GM12892 (cell line): ENCODE measurements around the gene MAP2K5.

Experiments used
- DNase-seq: peaks from one replicate; pipeline ENCODE4 v3.0.0; 2011; ENCODE audit not compliant: insufficient read length
- FAIRE-seq: peaks from 2 replicates; lab custom pipeline; 2011; peaks lifted over from hg19 to GRCh38; lab: Jason Lieb, UNC
- POLR2A ChIP-seq: IDR thresholded peaks from 2 replicates; pipeline ENCODE4 v1.6.1; 2011; ENCODE audit warnings: low read depth, low read length, control low read depth
- POLR2AphosphoS5 ChIP-seq: IDR thresholded peaks from 2 replicates; pipeline ENCODE4 v1.6.1; 2011; ENCODE audit warnings: low read depth, low read length, control low read depth
- TAF1 ChIP-seq: IDR thresholded peaks from 2 replicates; pipeline ENCODE4 v1.6.1; 2011; ENCODE audit warnings: low read depth, mild to moderate bottlenecking, control low read depth, low read length, borderline replicate concordance

Gene MAP2K5

DNA sequence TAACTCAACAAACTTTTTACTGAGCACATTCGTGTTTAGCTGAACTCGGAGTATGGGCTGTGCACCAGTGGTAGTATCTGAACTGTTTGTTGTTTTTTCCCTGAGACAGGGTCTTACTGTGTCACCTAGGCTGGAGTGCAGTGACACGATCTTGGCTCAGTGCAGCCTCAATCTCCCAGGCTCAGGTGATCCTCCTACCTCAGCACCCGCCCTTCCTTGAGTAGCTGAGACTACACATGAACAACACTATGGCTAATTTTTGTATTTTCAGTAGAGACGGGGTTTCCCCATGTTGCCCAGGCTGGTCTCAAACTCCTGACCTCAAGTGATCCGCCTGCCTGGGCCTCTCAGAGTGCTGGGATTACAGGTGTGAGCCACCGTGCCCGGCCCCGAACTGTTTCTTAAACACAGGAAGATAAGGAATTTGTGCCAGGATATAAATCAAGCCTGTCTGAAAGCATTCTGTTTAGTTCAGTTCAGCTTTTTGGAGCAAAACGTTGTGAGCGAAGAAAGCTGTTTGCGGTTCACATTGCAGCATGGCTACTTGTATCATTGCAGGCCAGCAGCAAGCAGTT, 242.4 kb downstream of the MAP2K5 start:
- TF ChIP-seq TAF1, result no peak
- no peak for TF ChIP-seq POLR2AphosphoS5
- no peak for TF ChIP-seq POLR2A
- peak; percentile 71 for FAIRE-seq
- DNase-seq, result no peak

DNA sequence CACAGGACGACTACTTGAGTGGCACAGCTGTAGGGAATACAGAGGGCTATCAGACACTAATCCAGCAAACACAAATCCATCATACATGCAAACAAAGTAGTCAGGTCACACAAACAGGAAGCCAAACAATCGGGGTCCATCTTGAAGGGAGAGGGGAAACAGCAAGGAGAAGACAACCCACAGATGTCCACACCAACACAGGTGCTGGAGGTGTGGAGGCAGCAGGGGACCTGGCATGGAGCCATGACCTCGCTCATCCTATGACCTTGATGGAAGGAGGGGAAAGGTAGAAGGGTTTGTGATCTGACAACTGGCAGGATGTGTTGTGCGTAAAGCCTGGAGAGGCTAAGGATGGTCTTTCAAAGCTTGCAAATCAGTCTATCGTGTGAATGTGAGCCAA, 242.9 kb downstream of the MAP2K5 start:
- DNase-seq, result no peak
- TF ChIP-seq TAF1, result no peak
- TF ChIP-seq POLR2A, result no peak
- TF ChIP-seq POLR2AphosphoS5, result no peak
- peak; percentile 38 for FAIRE-seq

- no peak for FAIRE-seq
- TF ChIP-seq POLR2AphosphoS5 (no peak), POLR2A (no peak), TAF1 (no peak)
- no peak for DNase-seq
Observed at GRCh38 chr15:67786646-67787045, 244.1 kb downstream of the MAP2K5 start.

GRCh38 chr15:67788986-67789385, 246.5 kb downstream of the MAP2K5 start:
- DNase-seq (no peak), FAIRE-seq (no peak)
- no peak for TF ChIP-seq POLR2AphosphoS5
- no peak for TF ChIP-seq POLR2A
- TF ChIP-seq TAF1, result no peak

DNA sequence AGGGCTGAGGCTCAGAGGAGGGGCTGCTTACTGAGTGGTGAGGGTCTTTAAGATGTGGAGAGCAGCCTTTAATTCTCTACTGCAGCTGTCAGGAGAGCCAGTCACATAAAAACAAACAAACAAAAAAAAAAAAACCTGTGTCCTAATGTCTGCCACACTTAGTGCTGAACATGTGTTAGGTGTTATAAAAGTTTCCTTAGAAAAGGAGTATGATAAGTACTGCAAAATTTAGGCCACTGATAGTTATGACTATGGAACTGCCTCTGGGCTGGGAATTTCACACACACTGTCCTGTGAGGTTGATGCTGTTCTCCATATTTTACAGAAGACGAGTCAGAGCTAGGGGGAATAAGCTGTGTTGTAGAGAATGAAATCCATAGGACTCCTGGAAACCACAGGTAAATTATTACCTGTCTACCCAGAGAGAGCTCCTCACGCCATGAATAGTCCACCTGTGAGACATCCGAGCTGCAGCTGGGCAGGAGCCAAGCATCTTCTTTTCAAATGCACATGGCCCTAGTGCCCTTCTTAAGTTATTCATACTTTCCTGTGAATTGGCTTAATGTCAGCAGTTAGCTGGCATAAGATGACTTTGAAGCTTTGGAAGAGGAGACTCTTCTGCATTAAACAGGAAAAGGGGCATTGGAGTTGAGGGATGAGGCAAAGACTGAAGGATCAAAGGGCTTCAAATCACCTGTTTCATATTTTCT, 248.3 kb downstream of the MAP2K5 start:
- FAIRE-seq, result no peak

DNA sequence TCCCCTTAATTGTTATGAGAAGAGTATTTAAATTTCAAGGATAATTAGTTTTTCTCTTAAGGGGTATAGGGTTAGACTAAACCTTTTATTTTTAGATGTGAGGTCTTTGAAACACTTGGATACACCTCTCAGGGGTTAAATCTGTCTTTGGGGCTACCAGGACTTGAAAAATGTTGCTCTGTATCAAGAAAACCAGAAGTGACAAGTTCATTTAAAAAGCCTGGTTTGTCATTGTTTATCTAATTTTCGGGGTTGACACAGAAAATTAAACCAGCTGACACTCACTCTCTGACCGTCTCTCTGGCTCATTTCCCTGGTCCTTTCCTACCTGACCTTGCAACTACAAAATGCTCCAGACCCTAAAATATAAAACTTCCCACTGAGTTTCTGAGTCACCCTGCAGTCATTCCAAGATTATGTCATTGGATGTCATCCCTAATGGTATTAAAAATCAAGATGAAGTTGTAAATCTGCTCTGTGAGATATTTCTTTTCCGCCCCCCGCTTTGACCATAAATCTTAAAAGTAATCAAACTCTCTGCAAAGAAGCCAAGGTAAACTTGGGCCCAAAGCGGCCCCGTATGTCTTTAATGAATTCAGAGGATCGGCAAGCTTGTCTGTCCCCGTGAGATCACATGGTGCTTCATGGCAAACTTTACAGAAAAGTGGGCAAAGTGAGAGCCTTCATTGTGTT, 249.9 kb downstream of the MAP2K5 start:
- TF ChIP-seq POLR2A, result no peak
- TF ChIP-seq TAF1, result no peak
- no peak for TF ChIP-seq POLR2AphosphoS5
- FAIRE-seq (no peak), DNase-seq (no peak)

More for the DNA sequence above, 248.3 kb downstream of the MAP2K5 start:
- no peak for DNase-seq
- TF ChIP-seq TAF1 (no peak), POLR2AphosphoS5 (no peak), POLR2A (no peak)

- FAIRE-seq (peak; percentile 24), DNase-seq (no peak)
- TF ChIP-seq POLR2A (no peak), POLR2AphosphoS5 (no peak), TAF1 (no peak)
Observed at GRCh38 chr15:67794832-67795574, 252.5 kb downstream of the MAP2K5 start.

- FAIRE-seq, result no peak
- no peak for DNase-seq
- TF ChIP-seq POLR2AphosphoS5, result no peak
- TF ChIP-seq TAF1, result no peak
- TF ChIP-seq POLR2A, result no peak
Observed at GRCh38 chr15:67796196-67797127, 254.0 kb downstream of the MAP2K5 start.

- FAIRE-seq (no peak), DNase-seq (no peak)
- TF ChIP-seq POLR2AphosphoS5 (no peak), POLR2A (no peak), TAF1 (no peak)
Observed at GRCh38 chr15:67799801-67800205, 257.3 kb downstream of the MAP2K5 start.

- DNase-seq (no peak), FAIRE-seq (no peak)
- TF ChIP-seq TAF1, result no peak
- no peak for TF ChIP-seq POLR2A
- TF ChIP-seq POLR2AphosphoS5, result no peak
Observed at GRCh38 chr15:67801142-67801541, 258.6 kb downstream of the MAP2K5 start.
